ENCODE data around the gene ATP5F1C.
A peak's percentile ranks its signal among the peaks of the same experiment; 100 is the strongest.
"Not testable (repeated sequence)": the region's sequence is repeated elsewhere in the genome, so short reads cannot be mapped to it uniquely, and the experiment has no call there.

ATP5F1C gene

GRCh38 chr10:7787857-7788638, at the start of gene ATP5F1C, which contains the start of gene KIN:
Gene ATP5F1C, plus strand, starts transcription at chr10:7788177. Its CDS starts 31 bp downstream, at chr10:7788208.
Gene KIN, minus strand, starts transcription at chr10:7787993. Its CDS starts 60 bp downstream, at chr10:7787933.
- DNase-seq (ENCODE audit: low read depth in 2 of 2), result peak; percentile 96 to 98

DNA sequence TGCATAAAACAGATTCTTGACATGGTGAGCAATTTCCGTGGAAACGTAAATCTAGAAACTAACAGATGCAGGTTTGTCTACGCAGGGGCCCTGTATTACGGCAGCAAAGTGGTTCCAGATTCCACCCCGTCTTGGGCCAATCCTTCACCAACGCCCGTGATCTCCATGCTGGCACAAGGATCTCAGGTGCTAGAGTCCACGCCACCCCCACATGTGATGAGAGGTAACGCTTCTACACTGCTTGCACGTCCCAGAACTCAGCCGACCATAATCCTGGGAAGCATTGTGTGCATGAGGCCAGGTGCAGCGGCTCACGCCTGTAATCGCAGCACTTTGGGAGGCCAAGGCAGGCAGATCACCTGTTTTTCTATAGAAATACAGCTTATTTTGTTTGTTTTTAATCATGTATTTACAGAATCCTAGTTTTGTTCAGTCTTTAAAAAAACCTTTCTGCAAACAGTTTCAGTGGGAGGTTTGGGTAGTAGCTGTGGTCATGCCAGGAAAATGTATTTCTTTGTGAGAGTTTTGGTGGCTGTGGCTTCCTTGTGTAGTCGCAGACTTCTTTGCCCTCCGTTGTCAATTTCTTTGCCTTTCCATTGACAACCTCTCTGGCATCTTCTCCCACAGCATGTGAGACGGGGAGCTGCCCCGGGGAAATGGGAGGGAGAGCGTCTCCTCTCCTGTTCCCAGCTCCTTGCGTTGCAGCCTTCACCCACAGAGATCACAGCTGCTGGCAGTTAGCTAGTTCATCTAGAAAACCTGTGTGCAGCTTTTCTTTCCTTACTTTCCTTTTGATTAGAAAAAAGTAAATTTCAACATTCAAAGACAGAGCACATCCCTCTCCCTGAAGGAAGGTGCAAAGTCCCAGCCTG, 49.2 kb upstream of the ATP5F1C start:
- DNase-seq (ENCODE audit: low read depth in 2 of 2), result no peak

- no peak for DNase-seq (ENCODE audit: low read depth in 2 of 2)
Observed at GRCh38 chr10:7744307-7744706, 43.7 kb upstream of the ATP5F1C start.

GRCh38 chr10:7748637-7749036, 39.3 kb upstream of the ATP5F1C start:
- DNase-seq (ENCODE audit: low read depth in 2 of 2), result not testable (repeated sequence)

DNA sequence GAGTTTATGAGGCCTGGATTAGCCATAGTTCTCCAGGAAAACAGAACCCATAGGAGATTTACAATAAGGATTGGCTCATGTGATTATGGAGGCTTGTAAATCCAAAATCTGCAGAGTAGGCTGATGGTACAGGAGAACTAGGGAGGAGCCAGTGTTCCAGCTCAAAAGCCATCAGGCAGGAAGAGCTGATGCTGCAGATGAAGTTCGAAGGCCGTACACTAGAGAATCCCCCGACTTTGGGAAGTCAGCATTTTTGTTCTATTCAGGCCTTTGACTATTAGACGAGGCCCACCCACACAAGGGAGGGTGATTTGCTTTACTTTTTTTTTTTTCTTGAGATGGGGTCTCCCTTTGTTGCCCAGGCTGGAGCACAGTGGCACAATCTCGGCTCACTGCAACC, 37.8 kb upstream of the ATP5F1C start:
- DNase-seq (ENCODE audit: low read depth in 2 of 2), result no peak

GRCh38 chr10:7752251-7752650, 35.7 kb upstream of the ATP5F1C start:
- DNase-seq (ENCODE audit: low read depth in 2 of 2), result no peak

DNA sequence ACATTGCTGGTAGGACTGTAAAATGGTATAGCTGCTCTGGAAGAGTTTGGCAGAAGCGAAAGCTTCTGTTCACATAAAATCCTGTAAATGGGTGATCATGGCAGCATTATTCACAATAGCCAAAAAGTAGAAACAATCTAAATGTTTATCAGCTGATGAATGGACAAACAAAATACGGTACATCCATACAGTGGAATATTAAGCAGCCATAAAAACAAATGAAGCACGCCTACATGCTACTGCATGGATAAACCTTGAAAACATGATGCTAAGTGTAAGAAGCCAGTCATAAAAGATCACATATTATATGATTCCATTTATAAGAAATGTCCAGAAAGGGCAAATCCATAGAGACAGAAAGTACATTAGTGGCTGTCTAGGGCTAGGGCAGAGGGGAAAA, 32.9 kb upstream of the ATP5F1C start:
- DNase-seq (ENCODE audit: low read depth in 2 of 2), result no peak

- DNase-seq (ENCODE audit: low read depth in 2 of 2), result no peak
Observed at GRCh38 chr10:7756360-7756992, 31.5 kb upstream of the ATP5F1C start.

- DNase-seq (ENCODE audit: low read depth in 2 of 2), result no peak
Observed at GRCh38 chr10:7763929-7764328, 24.0 kb upstream of the ATP5F1C start.

DNA sequence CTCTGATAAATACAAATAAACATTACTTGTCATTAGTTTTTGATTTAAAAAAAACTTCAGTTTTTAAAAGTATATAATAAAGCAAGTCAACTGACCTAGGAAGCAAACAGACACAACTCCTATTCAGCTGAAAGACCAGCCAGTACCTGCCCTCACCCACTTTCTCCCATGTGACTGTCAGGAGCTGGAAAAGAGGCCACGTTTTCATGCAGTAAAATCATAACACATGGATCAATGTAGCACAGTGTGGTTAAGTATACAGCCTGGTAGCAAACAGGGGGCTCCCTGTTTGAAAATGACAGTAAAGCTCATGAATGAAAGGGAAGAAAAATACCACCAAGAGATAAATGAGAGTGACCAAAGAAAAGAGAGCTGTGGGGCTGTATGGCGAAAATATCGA, 21.7 kb upstream of the ATP5F1C start:
- no peak for DNase-seq (ENCODE audit: low read depth in 2 of 2)

DNA sequence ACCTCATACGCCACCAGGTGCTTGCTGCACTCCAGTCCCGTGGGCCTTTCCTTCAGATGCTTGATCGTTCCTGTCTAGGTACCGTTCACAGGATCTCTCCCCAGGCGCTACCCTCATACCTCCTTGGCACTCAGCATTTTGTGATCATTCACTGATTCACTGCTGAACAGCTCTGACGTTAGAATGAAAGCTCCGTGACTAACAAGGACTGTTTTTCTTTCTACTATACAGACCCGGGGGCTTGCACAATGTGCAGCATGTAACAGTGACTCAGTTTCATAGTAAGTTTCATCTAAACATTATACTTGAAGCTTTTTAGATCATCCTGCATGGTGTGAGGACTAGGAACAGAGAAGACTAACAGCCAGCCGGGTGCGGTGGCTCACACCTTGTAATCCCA, 20.8 kb upstream of the ATP5F1C start:
- DNase-seq (ENCODE audit: low read depth in 2 of 2), result no peak

DNA sequence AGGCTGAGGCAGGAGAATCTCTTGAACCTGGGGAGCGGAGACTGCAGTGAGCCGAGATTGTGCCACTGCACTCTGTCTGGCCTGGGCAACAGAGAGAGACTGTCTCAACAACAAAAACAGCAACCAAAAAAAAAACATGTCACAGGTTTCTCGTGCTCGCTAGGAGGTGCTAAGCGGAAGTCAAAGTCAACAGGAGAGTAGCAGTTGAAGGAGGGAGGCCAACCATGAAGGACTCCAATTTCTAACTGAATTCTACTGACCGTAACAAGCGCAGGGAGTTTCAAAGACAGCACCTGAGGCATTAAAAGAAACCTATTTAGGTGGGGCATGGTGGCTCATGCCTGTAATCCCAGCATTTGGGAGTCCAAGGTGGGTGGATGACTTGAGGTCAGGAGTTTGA, 19.6 kb upstream of the ATP5F1C start:
- DNase-seq (ENCODE audit: low read depth in 2 of 2), result no peak

DNA sequence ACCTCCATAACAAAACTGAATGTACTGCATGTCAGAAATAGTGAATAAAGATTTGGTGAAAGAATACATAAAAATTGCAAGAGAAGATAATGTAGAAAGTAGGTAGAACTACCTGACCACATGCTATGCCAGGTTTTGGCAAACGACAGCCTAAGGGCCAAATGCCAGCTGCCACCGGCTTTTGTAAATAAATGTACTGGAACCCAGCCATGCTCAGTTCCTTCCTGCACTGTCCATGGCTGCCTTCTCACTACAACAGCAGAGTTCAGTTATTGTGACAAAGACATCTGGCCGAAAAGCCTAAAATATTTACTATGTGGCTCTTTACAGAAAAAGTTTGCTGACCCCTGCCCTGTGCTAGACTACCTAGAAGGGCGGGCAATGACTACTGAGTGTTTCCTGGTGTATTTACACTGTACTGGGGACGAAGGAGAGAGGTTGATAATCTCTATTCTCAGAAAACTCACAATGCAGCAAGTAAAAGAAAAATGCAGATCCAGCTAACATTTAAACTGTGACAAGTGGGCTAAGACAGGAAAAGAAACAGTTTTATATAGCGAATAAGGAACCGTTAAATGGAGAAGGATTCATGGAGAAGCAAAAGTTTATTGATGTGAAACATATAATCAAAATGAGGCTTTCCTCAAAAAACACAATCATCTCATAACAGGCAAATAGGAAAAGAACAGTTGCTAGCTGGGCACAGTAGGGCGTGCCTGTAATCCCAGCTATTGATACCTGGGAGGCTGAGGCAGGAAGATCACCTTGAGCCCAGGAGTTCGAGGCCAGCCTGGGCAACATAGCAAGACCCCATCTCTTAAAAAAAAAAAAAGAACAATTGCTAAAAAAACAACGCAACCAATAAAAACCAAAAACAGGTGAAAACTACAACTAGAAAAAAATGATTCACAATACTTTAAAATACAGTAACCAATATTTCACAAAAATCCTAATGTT, 13.9 kb upstream of the ATP5F1C start:
- no peak for DNase-seq (ENCODE audit: low read depth in 2 of 2)

DNA sequence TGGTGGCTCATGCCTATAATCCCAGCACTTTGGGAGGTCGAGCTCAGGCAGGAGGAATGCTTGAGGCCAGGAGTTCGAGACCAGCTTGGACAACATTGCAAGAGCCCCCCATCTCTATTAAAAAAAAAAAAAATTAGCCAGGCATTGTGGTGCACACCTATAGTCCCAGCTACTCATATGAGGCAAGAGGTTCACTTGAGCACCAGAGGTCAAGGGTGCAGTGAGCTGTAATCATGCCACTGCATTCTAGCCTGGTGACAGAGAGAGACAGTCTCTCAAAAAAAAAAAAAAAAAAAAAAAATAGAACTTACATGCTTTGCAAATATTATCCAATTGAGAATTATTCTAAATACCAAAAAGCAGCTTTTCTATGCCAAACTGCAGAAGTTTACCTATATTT, 11.2 kb upstream of the ATP5F1C start:
- DNase-seq (ENCODE audit: low read depth in 2 of 2), result no peak

- DNase-seq (ENCODE audit: low read depth in 2 of 2), result not testable (repeated sequence)
Observed at GRCh38 chr10:7782194-7782593, 5.8 kb upstream of the ATP5F1C start.

DNA sequence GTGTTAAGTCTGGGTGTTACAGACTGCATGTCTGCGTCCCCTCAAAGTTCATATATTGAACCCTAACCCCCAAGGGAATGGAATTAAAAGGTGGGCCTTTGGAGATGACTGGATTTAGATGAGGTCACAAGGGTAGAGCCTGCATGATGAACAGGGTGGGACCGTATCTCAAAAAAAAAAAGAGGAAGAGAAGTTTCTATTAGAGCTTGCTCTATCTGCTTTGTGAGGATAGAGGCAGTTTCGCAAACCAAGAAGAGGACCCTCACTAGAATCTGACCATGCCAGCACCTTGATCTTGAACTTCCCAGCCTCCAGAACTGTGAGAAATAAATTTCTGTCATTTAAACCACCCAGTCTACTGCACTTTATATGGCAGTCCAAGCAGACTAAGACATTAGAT, 1.5 kb upstream of the ATP5F1C start:
- DNase-seq (ENCODE audit: low read depth in 2 of 2), result no peak

- DNase-seq (ENCODE audit: low read depth in 2 of 2), result peak in 1 of 2 donors; percentile 3
Observed at GRCh38 chr10:7787150-7787856, 674 bp upstream of the ATP5F1C start.

DNA sequence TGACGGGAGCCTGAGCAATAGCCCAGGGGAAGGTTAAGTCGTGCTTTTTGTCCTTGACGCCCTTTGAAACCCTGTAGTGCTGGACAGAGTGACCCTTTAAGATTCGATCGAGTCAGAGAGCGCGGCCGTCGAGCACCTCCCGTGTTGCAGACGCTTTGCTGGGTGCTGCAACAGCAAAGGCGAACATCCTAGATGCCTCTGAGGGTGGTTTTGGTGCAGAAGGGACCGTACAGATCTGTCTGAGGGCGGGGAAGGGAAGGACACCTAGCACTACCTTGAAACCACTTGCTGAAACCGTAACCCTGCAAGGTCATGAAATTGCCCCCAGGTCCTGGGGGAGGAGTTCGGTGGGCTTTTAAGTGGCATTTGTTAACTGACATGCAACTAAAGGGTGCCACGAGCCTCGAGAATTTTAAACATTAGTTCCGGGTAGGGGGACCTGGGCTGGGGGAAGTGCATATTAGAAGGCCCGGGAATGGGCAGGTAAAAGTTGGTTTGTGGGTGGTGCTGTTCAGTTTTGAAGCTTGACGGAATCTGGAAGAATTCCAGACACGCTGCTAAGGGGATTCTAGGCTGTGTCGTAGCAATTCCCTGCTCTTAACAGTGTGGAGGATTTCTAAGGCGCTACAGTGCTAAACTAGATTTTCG, 786 bp downstream of the ATP5F1C start:
- no peak for DNase-seq (ENCODE audit: low read depth in 2 of 2)

GRCh38 chr10:7789390-7789789, 1.4 kb downstream of the ATP5F1C start:
- DNase-seq (ENCODE audit: low read depth in 2 of 2), result no peak

- DNase-seq (ENCODE audit: low read depth in 2 of 2), result no peak
Observed at GRCh38 chr10:7792541-7792940, 4.6 kb downstream of the ATP5F1C start.

Data from stimulated activated CD4-positive, alpha-beta T cell treated with anti-CD3 and anti-CD28 coated beads, Interleukin-15, amount 100 ng/mL, for 48 hours (primary cell).